ENCODE measurements around the gene QKI. TPM values are rescaled to one million over a fixed set of nuclear protein-coding genes. Genes with fewer than 3 reads are reported as not detected.
"Not testable (repeated sequence)": the region's sequence is repeated elsewhere in the genome, so short reads cannot be mapped to it uniquely, and the experiment has no call there.

QKI gene
- total RNA-seq, 2 experiments from 2014 or later, result 43.3 to 47.5 TPM

DNA sequence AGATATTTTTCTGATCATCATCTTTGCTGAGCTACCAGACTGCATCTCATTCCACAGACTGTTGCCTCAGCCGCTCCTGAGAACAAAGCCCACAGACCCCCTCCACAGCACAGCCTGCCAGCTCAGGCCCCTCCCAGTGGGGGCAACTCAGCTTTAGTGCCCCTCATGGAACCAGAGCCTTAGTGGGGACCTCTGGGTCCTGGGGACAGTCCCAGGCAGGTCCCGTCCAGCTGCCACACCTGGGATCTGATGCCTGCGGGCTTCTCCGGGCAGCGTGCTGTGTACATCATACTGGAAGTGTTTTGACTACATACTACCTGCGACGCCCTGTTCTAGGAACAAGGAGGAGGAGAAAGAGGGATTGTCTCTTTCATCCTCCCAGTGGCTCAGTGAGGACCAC is 38.3 kb upstream of the QKI start:
- Mint-ChIP-seq H3K4me3 (no peak overlapping the region), H3K27ac (no peak overlapping the region), H3K9me3 (no peaks in the 10 kb centered on the region), H3K27me3 (peaks cover 1% of the 10 kb centered on the region), H3K4me1 (ENCODE audit: low read depth) (no peaks in the 10 kb centered on the region), H3K36me3 (ENCODE audit: low read depth) (no peaks in the 10 kb centered on the region)
- TF ChIP-seq, protein P1, sequence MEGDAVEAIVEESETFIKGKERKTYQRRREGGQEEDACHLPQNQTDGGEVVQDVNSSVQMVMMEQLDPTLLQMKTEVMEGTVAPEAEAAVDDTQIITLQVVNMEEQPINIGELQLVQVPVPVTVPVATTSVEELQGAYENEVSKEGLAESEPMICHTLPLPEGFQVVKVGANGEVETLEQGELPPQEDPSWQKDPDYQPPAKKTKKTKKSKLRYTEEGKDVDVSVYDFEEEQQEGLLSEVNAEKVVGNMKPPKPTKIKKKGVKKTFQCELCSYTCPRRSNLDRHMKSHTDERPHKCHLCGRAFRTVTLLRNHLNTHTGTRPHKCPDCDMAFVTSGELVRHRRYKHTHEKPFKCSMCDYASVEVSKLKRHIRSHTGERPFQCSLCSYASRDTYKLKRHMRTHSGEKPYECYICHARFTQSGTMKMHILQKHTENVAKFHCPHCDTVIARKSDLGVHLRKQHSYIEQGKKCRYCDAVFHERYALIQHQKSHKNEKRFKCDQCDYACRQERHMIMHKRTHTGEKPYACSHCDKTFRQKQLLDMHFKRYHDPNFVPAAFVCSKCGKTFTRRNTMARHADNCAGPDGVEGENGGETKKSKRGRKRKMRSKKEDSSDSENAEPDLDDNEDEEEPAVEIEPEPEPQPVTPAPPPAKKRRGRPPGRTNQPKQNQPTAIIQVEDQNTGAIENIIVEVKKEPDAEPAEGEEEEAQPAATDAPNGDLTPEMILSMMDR (IDR thresholded peaks at IDR 0.05), result no peak
- DNase-seq (no peak), ATAC-seq (no peak)
- ChIA-PET CTCF (no interaction called here), POLR2A (no interaction called here)
- intact Hi-C loops (cut with micrococcal nuclease), result no loop called here

DNA sequence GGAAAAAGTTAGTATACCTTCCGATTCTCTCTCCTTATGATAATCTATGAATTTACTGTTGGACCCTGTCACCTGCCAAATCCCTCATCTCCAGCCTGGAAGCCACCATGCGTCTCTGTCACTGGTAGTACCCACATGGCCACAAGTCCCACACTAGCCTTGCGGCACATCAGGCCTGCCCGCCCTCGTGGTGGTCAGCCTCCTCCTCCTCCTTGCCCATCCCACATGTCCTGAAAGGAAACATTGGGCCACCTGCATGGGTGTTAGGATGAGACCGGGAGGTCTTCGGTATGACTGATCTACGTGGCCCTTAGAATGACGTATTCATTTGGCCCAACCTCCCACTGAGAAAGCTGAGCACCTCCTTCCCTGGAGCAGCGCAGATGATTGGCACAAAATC is 37.0 kb upstream of the QKI start:
- ATAC-seq (no peak), DNase-seq (no peak)
- intact Hi-C loops (cut with micrococcal nuclease), result no loop called here
- ChIA-PET CTCF (no interaction called here), POLR2A (no interaction called here)
- Mint-ChIP-seq H3K27ac (no peak overlapping the region), H3K4me3 (no peak overlapping the region), H3K36me3 (ENCODE audit: low read depth) (no peaks in the 10 kb centered on the region), H3K27me3 (peaks cover 2% of the 10 kb centered on the region), H3K9me3 (no peaks in the 10 kb centered on the region), H3K4me1 (ENCODE audit: low read depth) (no peaks in the 10 kb centered on the region)
- TF ChIP-seq, protein P1 (IDR thresholded peaks at IDR 0.05), result no peak

DNA sequence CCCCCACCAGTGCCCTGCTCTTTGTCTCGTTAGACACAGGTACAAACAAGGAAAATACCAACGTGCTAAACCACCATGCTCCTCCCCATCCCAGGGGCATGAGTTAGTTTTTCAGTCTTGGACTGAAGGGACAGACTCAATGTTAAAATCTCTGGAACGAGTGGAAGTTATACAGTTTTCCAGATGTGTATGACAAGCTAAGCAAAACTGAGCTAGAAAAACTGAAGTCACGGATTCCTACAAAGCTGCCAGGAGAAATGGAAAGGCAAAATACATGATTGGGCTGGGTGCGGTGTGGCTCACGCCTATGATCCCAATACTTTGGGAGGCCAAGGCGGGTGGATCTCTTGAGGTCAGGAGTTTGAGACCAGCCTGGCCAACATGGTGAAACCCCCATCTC is 34.3 kb upstream of the QKI start:
- TF ChIP-seq, protein P1 (IDR thresholded peaks at IDR 0.05), result no peak
- DNase-seq (no peak), ATAC-seq (no peak)
- intact Hi-C loops (cut with micrococcal nuclease), result no loop called here
- Mint-ChIP-seq H3K4me1 (ENCODE audit: low read depth) (no peaks in the 10 kb centered on the region), H3K27ac (no peak overlapping the region), H3K36me3 (ENCODE audit: low read depth) (no peaks in the 10 kb centered on the region), H3K9me3 (peaks cover 5% of the 10 kb centered on the region), H3K4me3 (no peak overlapping the region), H3K27me3 (peaks cover 2% of the 10 kb centered on the region)
- POLR2A ChIA-PET, result no interaction called here
- CTCF ChIA-PET, result no interaction called here

DNA sequence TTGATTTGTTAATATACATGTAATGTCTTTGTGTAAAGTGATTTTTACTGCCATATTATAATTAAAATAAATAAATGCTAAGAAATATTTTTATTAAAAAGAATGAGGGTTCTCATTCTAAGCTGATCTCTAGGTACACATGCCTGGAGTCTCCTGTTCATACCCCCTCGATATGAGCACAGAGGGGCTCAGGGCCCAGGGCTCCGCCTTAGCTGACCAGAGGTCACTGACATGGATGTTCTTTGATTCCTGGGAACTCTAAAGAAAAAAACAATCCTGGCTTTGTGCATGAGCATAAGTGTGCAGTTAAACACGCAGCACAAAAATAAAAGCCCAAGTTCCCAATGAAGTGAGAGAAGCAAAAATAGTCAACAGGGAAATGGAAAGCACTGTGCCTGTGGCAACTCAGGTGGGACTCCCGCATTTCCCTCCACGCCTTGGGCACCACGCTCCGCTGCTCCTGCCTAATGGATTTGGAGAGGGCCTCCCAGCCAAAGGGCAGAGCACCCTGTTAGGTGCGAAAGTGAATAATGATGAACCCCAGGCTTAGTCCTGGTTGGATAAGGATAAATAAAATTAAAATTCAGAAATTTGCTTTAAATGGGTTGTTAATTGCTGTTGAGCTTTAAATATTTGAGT is 33.3 kb upstream of the QKI start:
- DNase-seq, result no peak
- intact Hi-C loops (cut with micrococcal nuclease), result no loop called here
- Mint-ChIP-seq H3K27ac (no peak overlapping the region), H3K36me3 (ENCODE audit: low read depth) (no peaks in the 10 kb centered on the region), H3K27me3 (peaks cover 2% of the 10 kb centered on the region), H3K4me3 (no peak overlapping the region), H3K4me1 (ENCODE audit: low read depth) (no peaks in the 10 kb centered on the region), H3K9me3 (peaks cover 5% of the 10 kb centered on the region)
- ChIA-PET CTCF (interaction anchor here (0.6 kb wide), 1 partner anchor 1031 kb away, joined by 4 read pairs; no protein-coding TSS in a partner anchor), POLR2A (no interaction called here)
- TF ChIP-seq, protein P1 (IDR thresholded peaks at IDR 0.05), result no peak
- no peak for ATAC-seq

DNA sequence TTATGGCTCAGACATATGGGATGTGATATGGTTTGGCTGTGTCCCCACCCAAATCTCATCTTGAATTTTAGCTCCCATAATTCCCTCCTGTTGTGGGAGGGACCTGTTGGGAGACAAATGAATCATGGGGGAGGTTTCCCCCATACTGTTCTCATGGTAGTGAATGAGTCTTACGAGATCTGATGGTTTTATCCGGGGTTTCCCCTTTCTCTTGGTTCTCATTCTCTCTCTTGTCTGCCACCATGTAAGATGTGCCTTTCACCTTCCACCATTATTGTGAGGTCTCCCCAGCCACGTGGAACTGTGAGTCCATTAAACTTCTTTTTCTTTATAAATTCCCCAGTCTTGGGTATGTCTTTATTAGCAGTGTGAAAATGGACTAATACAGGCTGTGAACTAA is 31.1 kb upstream of the QKI start:
- H3K27me3 Mint-ChIP-seq; H3K27ac Mint-ChIP-seq; H3K9me3 Mint-ChIP-seq; intact Hi-C loops (cut with micrococcal nuclease); POLR2A ChIA-PET; ATAC-seq; H3K36me3 Mint-ChIP-seq (ENCODE audit: low read depth); DNase-seq; H3K4me3 Mint-ChIP-seq; H3K4me1 Mint-ChIP-seq (ENCODE audit: low read depth); CTCF ChIA-PET: not testable (repeated sequence)

DNA sequence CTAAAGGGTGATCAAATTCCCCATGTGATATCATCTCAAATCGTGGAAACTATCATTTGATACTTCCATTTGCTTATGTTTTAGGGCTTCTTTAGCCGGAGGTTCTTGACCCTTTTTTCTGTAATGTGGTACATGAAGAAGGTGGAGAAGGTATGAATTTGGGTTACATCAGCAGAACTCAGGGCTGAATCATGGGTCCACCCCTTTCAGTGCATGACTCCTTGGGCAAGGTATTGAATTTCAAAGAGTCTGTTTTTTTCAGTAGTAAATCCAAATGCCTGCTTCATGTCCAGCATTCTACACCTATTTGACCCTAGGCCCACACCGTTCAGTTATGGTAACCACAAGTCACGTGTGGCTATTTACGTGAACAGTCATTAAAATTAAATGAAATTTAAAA is 30.6 kb upstream of the QKI start:
- Mint-ChIP-seq H3K4me3 (no peak overlapping the region), H3K27ac (no peak overlapping the region), H3K4me1 (ENCODE audit: low read depth) (no peaks in the 10 kb centered on the region), H3K36me3 (ENCODE audit: low read depth) (no peaks in the 10 kb centered on the region), H3K9me3 (peaks cover 5% of the 10 kb centered on the region), H3K27me3 (peaks cover 2% of the 10 kb centered on the region)
- DNase-seq (no peak), ATAC-seq (no peak)
- intact Hi-C loops (cut with micrococcal nuclease), result no loop called here
- TF ChIP-seq, protein P1 (IDR thresholded peaks at IDR 0.05), result no peak
- CTCF ChIA-PET, result no interaction called here
- POLR2A ChIA-PET, result no interaction called here

Data from activated CD8-positive, alpha-beta T cell treated with anti-CD3 and anti-CD28 coated beads for 36 hours (primary cell).